DND-41 (cell line): ENCODE measurements around the gene NEK2.

Experiments used
- ATAC-seq: fragments of 200-7000 bp; cut with Tn5 transposase; 3 replicates; pipeline ENCODE4 v1.9.1; 2021; ENCODE audit warnings: low read depth; ENCODE audit not compliant: insufficient read depth
- DNase-seq: peaks from one replicate; pipeline ENCODE4 v3.0.0-alpha.2; 2020
- H2AFZ ChIP-seq: 2 replicates; pipeline ENCODE4 v1.6.0; 2012; ENCODE audit warnings: low read depth, low read length
- H3K27ac ChIP-seq: 2 replicates; pipeline ENCODE4 v1.5.1; 2012; ENCODE audit warnings: low read length, inconsistent platforms
- H3K27me3 ChIP-seq: fragments of 200-600 bp; sonication (generic); 2 replicates; pipeline ENCODE4 v1.6.0; 2012; ENCODE audit warnings: low read length, mild to moderate bottlenecking, inconsistent platforms; ENCODE audit not compliant: insufficient read depth, poor library complexity
- H3K36me3 ChIP-seq: 2 replicates; pipeline ENCODE4 v1.5.1; 2012; ENCODE audit warnings: low read length, inconsistent platforms; ENCODE audit not compliant: insufficient read depth
- H3K4me1 ChIP-seq: 2 replicates; pipeline ENCODE4 v1.5.1; 2012; ENCODE audit warnings: mild to moderate bottlenecking, low read length; ENCODE audit not compliant: insufficient read depth
- H3K4me2 ChIP-seq: 2 replicates; pipeline ENCODE4 v1.6.0; 2012; ENCODE audit warnings: mild to moderate bottlenecking, moderate library complexity, low read length, inconsistent platforms; ENCODE audit not compliant: insufficient read depth
- H3K4me3 ChIP-seq, 2 experiments: fragments of 200-600 bp in 1 of 2; shearing (Covaris generic) in 1 of 2; 2 replicates each; pipeline ENCODE4 v1.5.1; 2012 to 2016; ENCODE audit warnings: inconsistent platforms in 2 of 2, low read length in 2 of 2, mild to moderate bottlenecking in 2 of 2, low read depth in 1 of 2, moderate library complexity in 1 of 2
- H3K79me2 ChIP-seq: 2 replicates; pipeline ENCODE4 v1.6.0; 2012; ENCODE audit warnings: low read length, inconsistent platforms; ENCODE audit not compliant: insufficient read depth
- H3K9ac ChIP-seq: 2 replicates; pipeline ENCODE4 v1.6.0; 2012; ENCODE audit warnings: low read depth, mild to moderate bottlenecking, inconsistent platforms, low read length, moderate library complexity
- H3K9me3 ChIP-seq: 2 replicates; pipeline ENCODE4 v1.5.1; 2012; ENCODE audit warnings: low read length, moderate library complexity, mild to moderate bottlenecking, inconsistent platforms; ENCODE audit not compliant: insufficient read depth, severe bottlenecking
- H4K20me1 ChIP-seq: 2 replicates; pipeline ENCODE4 v1.6.0; 2012; ENCODE audit warnings: low read length; ENCODE audit not compliant: insufficient read depth
- EZH2 ChIP-seq: IDR thresholded peaks from 3 replicates; pipeline ENCODE4 v1.6.1; 2012; ENCODE audit warnings: borderline replicate concordance, low read depth, mild to moderate bottlenecking, moderate library complexity, low read length, inconsistent platforms; ENCODE audit not compliant: severe bottlenecking
- TF ChIP-seq, protein P1 (sequence below): IDR thresholded peaks from 2 replicates; pipeline ENCODE4 v1.5.1; 2012; ENCODE audit warnings: borderline replicate concordance, low read length, moderate library complexity, mild to moderate bottlenecking; ENCODE audit not compliant: poor library complexity, severe bottlenecking; ENCODE audit errors: extremely low read depth

NEK2 gene

DNA sequence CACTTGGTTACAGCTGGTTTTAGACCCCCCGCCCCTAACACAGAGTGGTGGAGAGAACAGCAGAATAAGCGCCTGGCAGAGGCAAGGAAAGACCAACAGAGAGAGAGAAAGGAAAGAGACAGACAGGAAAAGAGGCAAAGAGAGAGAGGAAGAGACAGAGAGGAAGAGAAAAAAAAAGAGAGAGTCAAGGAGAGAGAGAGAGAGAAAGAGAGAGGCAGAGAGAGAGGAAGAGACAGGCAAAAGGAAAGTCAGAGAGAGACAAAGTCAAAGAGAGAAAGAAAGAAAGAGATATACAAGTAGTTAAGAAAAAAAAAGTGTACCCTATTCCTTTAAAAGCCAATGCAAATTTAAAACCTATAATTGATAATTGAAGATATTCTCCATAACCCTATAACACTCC is 13.0 kb upstream of the NEK2 start:
- no peaks in the 10 kb centered on the region for H4K20me1 ChIP-seq
- H3K36me3 ChIP-seq, result no peaks in the 10 kb centered on the region
- H3K9me3 ChIP-seq, result no peaks in the 10 kb centered on the region
- H2AFZ ChIP-seq, result no peak overlapping the region
- DNase-seq (no peak), ATAC-seq (no peak)
- TF ChIP-seq, protein P1, sequence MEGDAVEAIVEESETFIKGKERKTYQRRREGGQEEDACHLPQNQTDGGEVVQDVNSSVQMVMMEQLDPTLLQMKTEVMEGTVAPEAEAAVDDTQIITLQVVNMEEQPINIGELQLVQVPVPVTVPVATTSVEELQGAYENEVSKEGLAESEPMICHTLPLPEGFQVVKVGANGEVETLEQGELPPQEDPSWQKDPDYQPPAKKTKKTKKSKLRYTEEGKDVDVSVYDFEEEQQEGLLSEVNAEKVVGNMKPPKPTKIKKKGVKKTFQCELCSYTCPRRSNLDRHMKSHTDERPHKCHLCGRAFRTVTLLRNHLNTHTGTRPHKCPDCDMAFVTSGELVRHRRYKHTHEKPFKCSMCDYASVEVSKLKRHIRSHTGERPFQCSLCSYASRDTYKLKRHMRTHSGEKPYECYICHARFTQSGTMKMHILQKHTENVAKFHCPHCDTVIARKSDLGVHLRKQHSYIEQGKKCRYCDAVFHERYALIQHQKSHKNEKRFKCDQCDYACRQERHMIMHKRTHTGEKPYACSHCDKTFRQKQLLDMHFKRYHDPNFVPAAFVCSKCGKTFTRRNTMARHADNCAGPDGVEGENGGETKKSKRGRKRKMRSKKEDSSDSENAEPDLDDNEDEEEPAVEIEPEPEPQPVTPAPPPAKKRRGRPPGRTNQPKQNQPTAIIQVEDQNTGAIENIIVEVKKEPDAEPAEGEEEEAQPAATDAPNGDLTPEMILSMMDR, result no peak
- TF ChIP-seq EZH2, result no peak
- no peaks in the 10 kb centered on the region for H3K4me1 ChIP-seq
- H3K27me3 ChIP-seq, result no peaks in the 10 kb centered on the region
- H3K4me2 ChIP-seq, result no peak overlapping the region
- H3K9ac ChIP-seq, result no peak overlapping the region
- no peak overlapping the region for H3K4me3 ChIP-seq
- H3K27ac ChIP-seq, result no peak overlapping the region
- H3K79me2 ChIP-seq, result no peaks in the 10 kb centered on the region

DNA sequence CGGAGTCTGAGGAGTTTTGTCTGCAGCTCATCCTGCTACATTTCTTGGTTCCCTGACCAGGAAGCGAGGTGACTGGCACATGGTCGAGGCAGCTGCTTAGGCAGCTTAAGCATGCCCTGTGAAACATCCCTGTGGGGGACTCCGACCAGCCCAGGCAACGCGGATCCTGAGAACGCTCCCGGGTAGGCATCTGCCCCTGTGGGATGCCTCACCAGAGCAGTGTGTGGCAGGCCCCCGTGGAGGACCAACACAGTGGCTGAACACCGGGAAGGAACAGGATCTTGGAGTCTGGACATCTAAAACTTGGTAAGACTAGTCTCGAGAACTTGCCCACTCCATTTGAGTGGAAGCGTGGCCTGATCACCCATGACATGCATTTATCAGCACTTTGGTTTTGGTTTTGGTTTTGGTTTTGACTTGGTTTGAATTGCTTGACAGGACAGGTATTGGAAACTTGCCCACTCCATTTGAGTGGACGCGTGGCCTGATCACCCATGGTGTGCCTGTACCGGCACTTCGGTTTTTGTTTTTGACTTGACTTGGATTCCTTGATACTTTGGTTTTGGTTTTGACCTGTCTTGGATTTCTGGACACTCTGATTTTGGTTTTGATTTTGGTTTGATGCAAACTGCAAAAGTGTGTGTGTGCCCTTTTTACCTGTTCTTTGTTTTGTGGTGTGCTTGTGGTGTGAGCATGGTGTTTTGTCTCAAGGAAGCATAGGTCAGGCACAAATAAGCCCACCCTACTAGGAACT is 12.2 kb upstream of the NEK2 start:
- no peak overlapping the region for H3K9ac ChIP-seq
- no peaks in the 10 kb centered on the region for H3K79me2 ChIP-seq
- no peaks in the 10 kb centered on the region for H4K20me1 ChIP-seq
- H3K4me3 ChIP-seq, result no peak overlapping the region
- H3K27ac ChIP-seq, result no peak overlapping the region
- no peak for ATAC-seq
- TF ChIP-seq EZH2, result no peak
- TF ChIP-seq, protein P1, result no peak
- no peaks in the 10 kb centered on the region for H3K36me3 ChIP-seq
- H3K9me3 ChIP-seq, result no peaks in the 10 kb centered on the region
- no peak for DNase-seq
- H3K27me3 ChIP-seq, result no peaks in the 10 kb centered on the region
- H3K4me1 ChIP-seq, result no peaks in the 10 kb centered on the region
- no peak overlapping the region for H2AFZ ChIP-seq
- H3K4me2 ChIP-seq, result no peak overlapping the region

DNA sequence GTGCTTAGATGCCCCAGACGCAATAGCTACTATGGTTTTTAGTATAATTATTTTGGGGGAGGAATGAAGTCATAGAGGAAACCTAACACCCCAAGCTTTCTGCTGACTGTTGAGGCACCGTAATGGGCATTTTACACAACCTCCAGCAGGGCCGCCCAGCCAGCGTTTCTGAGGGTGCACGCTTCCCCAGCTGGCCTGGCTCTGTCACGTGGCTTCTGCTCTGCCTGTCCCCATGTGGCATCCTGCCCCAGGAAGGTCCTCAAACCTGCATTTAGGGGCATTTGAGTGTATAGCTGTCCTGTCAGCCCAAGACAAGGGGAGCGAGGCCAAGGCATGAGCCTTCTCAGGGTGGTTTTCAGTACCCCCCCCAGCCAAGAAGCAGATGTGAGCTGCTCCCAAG is 10.4 kb upstream of the NEK2 start:
- Histone ChIP-seq H3K27ac (no peak overlapping the region), H3K79me2 (no peaks in the 10 kb centered on the region), H2AFZ (no peak overlapping the region), H4K20me1 (no peaks in the 10 kb centered on the region), H3K4me1 (peaks cover 7% of the 10 kb centered on the region), H3K4me3 (no peak overlapping the region), H3K27me3 (no peaks in the 10 kb centered on the region), H3K4me2 (no peak overlapping the region), H3K9ac (no peak overlapping the region), H3K9me3 (no peaks in the 10 kb centered on the region), H3K36me3 (no peaks in the 10 kb centered on the region)
- ATAC-seq, result no peak
- no peak for DNase-seq
- TF ChIP-seq, protein P1, result no peak
- TF ChIP-seq EZH2, result no peak

GRCh38 chr1:211684791-211685190 is 9.4 kb upstream of the NEK2 start:
- Histone ChIP-seq H2AFZ (no peak overlapping the region), H3K4me2 (no peak overlapping the region)

More at GRCh38 chr1:211684791-211685190, 9.4 kb upstream of the NEK2 start:
- TF ChIP-seq, protein P1, result no peak
- no peak for TF ChIP-seq EZH2
- no peaks in the 10 kb centered on the region for H3K9me3 ChIP-seq
- no peak for DNase-seq
- no peaks in the 10 kb centered on the region for H4K20me1 ChIP-seq
- no peaks in the 10 kb centered on the region for H3K79me2 ChIP-seq
- ATAC-seq, result no peak
- H3K36me3 ChIP-seq, result no peaks in the 10 kb centered on the region
- no peak overlapping the region for H3K27ac ChIP-seq
- H3K9ac ChIP-seq, result no peak overlapping the region
- no peaks in the 10 kb centered on the region for H3K27me3 ChIP-seq
- no peak overlapping the region for H3K4me3 ChIP-seq
- H3K4me1 ChIP-seq, result peaks cover 8% of the 10 kb centered on the region
